Measurements from ENCODE around the gene NXNL2.

DNA sequence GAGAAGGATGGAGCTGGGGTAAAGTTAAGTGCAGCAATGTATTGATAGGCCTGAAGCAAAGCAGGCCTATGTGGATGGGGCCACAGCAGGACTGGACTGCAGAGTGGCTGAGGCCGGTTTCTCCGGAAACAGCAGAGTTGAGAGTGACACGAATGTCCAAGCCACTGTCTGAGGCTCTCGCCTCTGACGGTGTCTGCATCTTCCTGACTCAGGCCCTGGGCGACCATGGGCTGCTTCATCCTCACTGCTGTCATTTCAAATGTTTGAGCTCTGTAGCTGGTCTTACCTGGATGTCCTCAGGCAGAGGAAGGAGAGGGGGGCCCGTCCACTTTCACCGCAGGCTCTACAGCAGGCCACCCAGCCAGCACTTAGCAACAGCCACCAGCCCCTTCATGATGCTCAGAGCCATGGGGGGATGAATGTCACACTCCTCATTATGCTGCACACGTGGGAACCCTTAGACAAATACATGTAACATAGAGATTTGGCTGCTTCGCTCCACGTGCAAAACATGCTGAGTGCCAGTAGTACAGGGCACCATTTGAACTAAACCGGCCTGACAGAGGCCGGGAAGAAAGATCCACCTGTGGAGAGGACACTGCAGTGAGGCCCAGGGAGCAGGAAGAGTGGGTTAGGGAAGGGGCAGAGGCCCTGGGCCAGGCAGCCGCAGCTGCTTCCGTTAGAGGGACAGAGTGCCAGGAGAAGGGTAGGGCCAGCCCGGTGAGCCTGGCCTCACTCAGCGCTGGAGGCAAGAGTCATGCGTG is 31.7 kb upstream of the NXNL2 start:
- TF ChIP-seq, protein P1, sequence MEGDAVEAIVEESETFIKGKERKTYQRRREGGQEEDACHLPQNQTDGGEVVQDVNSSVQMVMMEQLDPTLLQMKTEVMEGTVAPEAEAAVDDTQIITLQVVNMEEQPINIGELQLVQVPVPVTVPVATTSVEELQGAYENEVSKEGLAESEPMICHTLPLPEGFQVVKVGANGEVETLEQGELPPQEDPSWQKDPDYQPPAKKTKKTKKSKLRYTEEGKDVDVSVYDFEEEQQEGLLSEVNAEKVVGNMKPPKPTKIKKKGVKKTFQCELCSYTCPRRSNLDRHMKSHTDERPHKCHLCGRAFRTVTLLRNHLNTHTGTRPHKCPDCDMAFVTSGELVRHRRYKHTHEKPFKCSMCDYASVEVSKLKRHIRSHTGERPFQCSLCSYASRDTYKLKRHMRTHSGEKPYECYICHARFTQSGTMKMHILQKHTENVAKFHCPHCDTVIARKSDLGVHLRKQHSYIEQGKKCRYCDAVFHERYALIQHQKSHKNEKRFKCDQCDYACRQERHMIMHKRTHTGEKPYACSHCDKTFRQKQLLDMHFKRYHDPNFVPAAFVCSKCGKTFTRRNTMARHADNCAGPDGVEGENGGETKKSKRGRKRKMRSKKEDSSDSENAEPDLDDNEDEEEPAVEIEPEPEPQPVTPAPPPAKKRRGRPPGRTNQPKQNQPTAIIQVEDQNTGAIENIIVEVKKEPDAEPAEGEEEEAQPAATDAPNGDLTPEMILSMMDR (IDR thresholded peaks at IDR 0.05) = no peak
- TF ChIP-seq POLR2A (IDR thresholded peaks at IDR 0.05) = no peak

Measured in Peyer's patch (tissue), 4 donors.